Measurements from ENCODE around the gene COX6B2. TPM values are rescaled to one million over a fixed set of nuclear protein-coding genes. Genes with fewer than 3 reads are reported as not detected.
"Not testable (repeated sequence)": the region's sequence is repeated elsewhere in the genome, so short reads cannot be mapped to it uniquely, and the experiment has no call there.

COX6B2 gene
- 1 to 10 TPM; 3.1 to 7.4 TPM for total RNA-seq

DNA sequence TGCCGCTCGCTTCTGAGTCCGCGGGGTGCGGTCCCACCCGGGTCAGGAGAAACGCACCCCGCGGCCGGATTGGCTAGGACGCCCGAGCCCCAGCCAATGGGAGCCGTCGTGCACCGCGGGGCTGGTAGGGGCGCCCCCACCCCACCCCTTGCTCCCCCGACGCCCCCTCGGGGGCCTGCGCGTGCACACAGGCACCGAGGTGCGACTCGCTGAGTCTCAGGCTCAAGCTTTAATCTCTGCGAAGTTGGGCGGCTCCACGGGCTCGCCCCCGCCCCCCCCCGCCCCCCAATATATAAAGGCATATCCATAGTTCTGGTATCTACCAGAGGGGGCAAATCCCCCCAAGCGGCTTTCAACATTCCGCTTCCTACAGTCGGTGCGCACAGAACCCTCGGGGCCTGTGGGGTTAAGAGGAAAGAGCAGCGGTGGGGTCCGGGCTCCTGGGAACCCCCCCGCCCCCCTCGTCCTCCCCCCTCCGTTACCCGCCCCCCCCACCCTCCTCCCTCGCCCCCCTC lies at the start of gene COX6B2:
Gene COX6B2 (minus strand): TSS at position 22 of the 515 bp plus-strand sequence. CDS start 198 bp downstream, outside the sequence.
- Mint-ChIP-seq H3K27ac (no peak within 1 kb of the TSS), H3K4me1 (ENCODE audit: low read depth) (peaks cover 18% of the 10 kb centered on the region), H3K36me3 (ENCODE audit: insufficient read depth in 2 of 2) (no peaks in the 10 kb centered on the region), H3K27me3 (ENCODE audit: low read depth) (peaks cover 47% of the 10 kb centered on the region), H3K4me3 (peak within 1 kb of the TSS; percentile 83 to 86), H3K9me3 (no peaks in the 10 kb centered on the region)
- ATAC-seq (replicated peaks in 1 of 2) (peak; percentile 15 to 18), DNase-seq (no peak)

DNA sequence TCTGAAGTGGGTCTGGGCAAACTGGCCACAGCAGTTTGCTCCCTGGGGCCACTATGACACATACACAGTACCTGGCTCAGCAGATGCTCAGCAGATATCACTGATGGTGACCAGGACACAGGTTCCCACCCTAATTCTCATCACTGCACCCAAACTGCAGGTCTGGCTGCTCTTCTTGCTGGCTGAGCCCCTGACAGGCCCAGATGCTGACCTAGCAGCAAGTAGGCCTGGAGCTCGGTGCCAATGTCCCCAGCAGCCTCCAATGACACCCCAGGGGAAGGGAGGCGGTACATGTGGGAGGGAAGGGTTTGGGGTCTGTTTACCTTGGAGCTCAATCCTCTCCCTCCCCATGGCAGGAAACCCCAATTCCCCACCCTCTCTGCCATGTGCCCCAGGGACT lies 48.0 kb upstream of the COX6B2 start:
- ATAC-seq (replicated peaks in 1 of 2) = peak in 1 of 2 donors; percentile 1
- no peak for DNase-seq
- Mint-ChIP-seq H3K9me3 (no peaks in the 10 kb centered on the region), H3K4me3 (no peak overlapping the region), H3K27me3 (ENCODE audit: low read depth) (no peaks in the 10 kb centered on the region), H3K27ac (no peak overlapping the region), H3K4me1 (ENCODE audit: low read depth) (peaks cover 54% of the 10 kb centered on the region), H3K36me3 (ENCODE audit: insufficient read depth in 2 of 2) (peaks cover 19 to 25% of the 10 kb centered on the region in 2 donors)

DNA sequence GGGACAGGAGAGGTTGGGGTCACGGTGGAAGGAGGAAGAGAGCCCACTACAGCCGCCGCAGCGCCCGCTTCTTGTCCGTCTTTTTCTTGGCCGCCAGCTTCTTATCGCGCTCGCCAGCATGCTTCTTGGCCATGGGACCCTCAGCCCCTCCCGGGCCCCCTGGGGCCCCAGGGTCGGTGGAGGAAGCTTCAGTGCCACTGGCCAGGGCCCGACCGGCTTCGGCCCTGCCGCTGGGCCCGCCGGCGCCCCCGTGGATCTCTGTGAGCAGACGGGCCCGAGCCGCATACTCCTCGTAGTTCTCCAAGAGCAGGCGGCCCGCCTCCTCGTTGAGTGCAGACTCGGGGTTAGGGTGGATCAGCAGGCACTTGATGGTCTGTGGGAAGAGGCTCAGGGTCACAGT lies 46.9 kb upstream of the COX6B2 start:
- Mint-ChIP-seq H3K36me3 (ENCODE audit: insufficient read depth in 2 of 2) (peaks cover 15 to 20% of the 10 kb centered on the region in 2 donors), H3K4me1 (ENCODE audit: low read depth) (peaks cover 51% of the 10 kb centered on the region)
- H3K27me3 Mint-ChIP-seq (ENCODE audit: low read depth); H3K9me3 Mint-ChIP-seq; H3K27ac Mint-ChIP-seq; H3K4me3 Mint-ChIP-seq; ATAC-seq (replicated peaks in 1 of 2); DNase-seq: not testable (repeated sequence)

- H3K27me3 Mint-ChIP-seq (ENCODE audit: low read depth) = no peaks in the 10 kb centered on the region
- H3K4me1 Mint-ChIP-seq (ENCODE audit: low read depth) = peaks cover 42% of the 10 kb centered on the region
- no peak overlapping the region for H3K27ac Mint-ChIP-seq
- H3K36me3 Mint-ChIP-seq (ENCODE audit: insufficient read depth in 2 of 2) = peaks cover 7 to 11% of the 10 kb centered on the region in 2 donors
- DNase-seq (no peak), ATAC-seq (replicated peaks in 1 of 2) (peak in 1 of 2 donors; percentile 10)
- H3K4me3 Mint-ChIP-seq = no peak overlapping the region
- H3K9me3 Mint-ChIP-seq = no peaks in the 10 kb centered on the region
Observed at GRCh38 chr19:55400281-55401087, 46.0 kb upstream of the COX6B2 start.

- H3K4me3 Mint-ChIP-seq = peak overlapping the region; percentile 46 to 69
- H3K9me3 Mint-ChIP-seq = no peaks in the 10 kb centered on the region
- H3K27ac Mint-ChIP-seq = peak overlapping the region; percentile 56
- peaks cover 37% of the 10 kb centered on the region for H3K4me1 Mint-ChIP-seq (ENCODE audit: low read depth)
- H3K27me3 Mint-ChIP-seq (ENCODE audit: low read depth) = no peaks in the 10 kb centered on the region
- ATAC-seq (replicated peaks in 1 of 2) (peak; percentile 39 to 61), DNase-seq (no peak)
- peaks cover 7 to 9% of the 10 kb centered on the region in 2 donors for H3K36me3 Mint-ChIP-seq (ENCODE audit: insufficient read depth in 2 of 2)
Observed at GRCh38 chr19:55398200-55398925, 43.8 kb upstream of the COX6B2 start.

GRCh38 chr19:55392820-55393761 lies 38.6 kb upstream of the COX6B2 start:
- H3K27ac Mint-ChIP-seq = no peak overlapping the region
- peak in 1 of 2 donors; percentile 6 for ATAC-seq (replicated peaks in 1 of 2)
- no peaks in the 10 kb centered on the region for H3K27me3 Mint-ChIP-seq (ENCODE audit: low read depth)

DNA sequence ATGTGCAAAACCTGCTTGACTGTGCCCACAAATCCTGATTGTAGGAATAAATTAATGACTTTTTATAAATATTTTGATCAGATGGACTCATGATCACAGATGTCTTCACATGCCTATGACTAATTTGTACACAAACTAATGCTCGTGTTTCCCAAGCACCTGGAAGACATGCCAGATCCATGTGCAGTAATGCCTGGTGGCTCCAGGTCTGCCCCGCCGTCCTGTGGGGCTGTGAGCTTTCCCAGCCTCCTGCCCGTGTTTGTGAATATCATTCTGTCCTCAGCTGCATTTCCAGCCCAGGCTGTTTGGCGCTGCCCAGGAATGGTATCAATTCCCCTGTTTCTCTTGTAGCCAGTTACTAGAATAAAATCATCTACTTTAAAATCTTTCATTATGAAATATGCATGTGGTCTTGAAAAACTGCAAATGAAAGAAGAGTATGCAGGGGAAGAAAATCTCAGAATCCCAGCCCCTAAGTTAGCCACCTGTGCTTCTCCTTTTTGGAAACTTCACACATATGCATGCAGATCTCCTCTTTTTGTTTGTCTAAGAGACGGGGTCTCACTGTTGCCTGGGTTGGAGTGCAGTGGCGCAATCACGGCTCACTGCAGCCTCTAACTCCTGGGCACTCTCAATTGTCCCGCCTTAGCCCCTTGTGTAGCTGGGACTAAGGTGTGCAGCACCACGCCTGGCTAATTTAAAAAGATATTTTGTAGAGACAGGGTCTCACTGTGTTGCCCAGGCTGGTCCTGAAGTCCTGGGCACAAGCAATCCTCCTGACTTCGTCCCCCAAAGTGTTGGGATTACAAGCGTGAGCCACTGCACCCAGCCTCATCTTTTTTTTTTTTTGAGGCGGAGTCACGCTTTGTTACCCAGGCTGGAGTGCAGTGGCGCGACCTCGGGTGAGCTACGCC lies 37.4 kb upstream of the COX6B2 start:
- H3K4me3 Mint-ChIP-seq = no peak overlapping the region
- H3K9me3 Mint-ChIP-seq = no peaks in the 10 kb centered on the region
- no peak overlapping the region for H3K27ac Mint-ChIP-seq
- H3K36me3 Mint-ChIP-seq (ENCODE audit: insufficient read depth in 2 of 2) = peaks cover 8 to 20% of the 10 kb centered on the region in 2 donors
- ATAC-seq (replicated peaks in 1 of 2) = no peak
- no peak for DNase-seq
- H3K4me1 Mint-ChIP-seq (ENCODE audit: low read depth) = peaks cover 36% of the 10 kb centered on the region
- no peaks in the 10 kb centered on the region for H3K27me3 Mint-ChIP-seq (ENCODE audit: low read depth)

More at GRCh38 chr19:55392820-55393761, 38.6 kb upstream of the COX6B2 start:
- Mint-ChIP-seq H3K4me1 (ENCODE audit: low read depth) (peaks cover 30% of the 10 kb centered on the region), H3K36me3 (ENCODE audit: insufficient read depth in 2 of 2) (peaks cover 7 to 16% of the 10 kb centered on the region in 2 donors), H3K4me3 (no peak overlapping the region), H3K9me3 (no peaks in the 10 kb centered on the region)
- no peak for DNase-seq

- Mint-ChIP-seq H3K36me3 (ENCODE audit: insufficient read depth in 2 of 2) (peaks cover 12 to 27% of the 10 kb centered on the region in 2 donors), H3K27ac (no peak overlapping the region), H3K9me3 (no peaks in the 10 kb centered on the region), H3K4me3 (no peak overlapping the region), H3K4me1 (ENCODE audit: low read depth) (peaks cover 43% of the 10 kb centered on the region), H3K27me3 (ENCODE audit: low read depth) (no peaks in the 10 kb centered on the region)
- peak in 1 of 2 donors; percentile 10 for ATAC-seq (replicated peaks in 1 of 2)
- DNase-seq = no peak
Observed at GRCh38 chr19:55391191-55391670, 36.7 kb upstream of the COX6B2 start.

- no peak overlapping the region for H3K4me3 Mint-ChIP-seq
- H3K27me3 Mint-ChIP-seq (ENCODE audit: low read depth) = no peaks in the 10 kb centered on the region
- no peak overlapping the region for H3K27ac Mint-ChIP-seq
- H3K4me1 Mint-ChIP-seq (ENCODE audit: low read depth) = peaks cover 46% of the 10 kb centered on the region
- ATAC-seq (replicated peaks in 1 of 2) = no peak
- no peak for DNase-seq
- H3K36me3 Mint-ChIP-seq (ENCODE audit: insufficient read depth in 2 of 2) = peaks cover 15 to 32% of the 10 kb centered on the region in 2 donors
- no peaks in the 10 kb centered on the region for H3K9me3 Mint-ChIP-seq
Observed at GRCh38 chr19:55390461-55390880, 36.0 kb upstream of the COX6B2 start.

DNA sequence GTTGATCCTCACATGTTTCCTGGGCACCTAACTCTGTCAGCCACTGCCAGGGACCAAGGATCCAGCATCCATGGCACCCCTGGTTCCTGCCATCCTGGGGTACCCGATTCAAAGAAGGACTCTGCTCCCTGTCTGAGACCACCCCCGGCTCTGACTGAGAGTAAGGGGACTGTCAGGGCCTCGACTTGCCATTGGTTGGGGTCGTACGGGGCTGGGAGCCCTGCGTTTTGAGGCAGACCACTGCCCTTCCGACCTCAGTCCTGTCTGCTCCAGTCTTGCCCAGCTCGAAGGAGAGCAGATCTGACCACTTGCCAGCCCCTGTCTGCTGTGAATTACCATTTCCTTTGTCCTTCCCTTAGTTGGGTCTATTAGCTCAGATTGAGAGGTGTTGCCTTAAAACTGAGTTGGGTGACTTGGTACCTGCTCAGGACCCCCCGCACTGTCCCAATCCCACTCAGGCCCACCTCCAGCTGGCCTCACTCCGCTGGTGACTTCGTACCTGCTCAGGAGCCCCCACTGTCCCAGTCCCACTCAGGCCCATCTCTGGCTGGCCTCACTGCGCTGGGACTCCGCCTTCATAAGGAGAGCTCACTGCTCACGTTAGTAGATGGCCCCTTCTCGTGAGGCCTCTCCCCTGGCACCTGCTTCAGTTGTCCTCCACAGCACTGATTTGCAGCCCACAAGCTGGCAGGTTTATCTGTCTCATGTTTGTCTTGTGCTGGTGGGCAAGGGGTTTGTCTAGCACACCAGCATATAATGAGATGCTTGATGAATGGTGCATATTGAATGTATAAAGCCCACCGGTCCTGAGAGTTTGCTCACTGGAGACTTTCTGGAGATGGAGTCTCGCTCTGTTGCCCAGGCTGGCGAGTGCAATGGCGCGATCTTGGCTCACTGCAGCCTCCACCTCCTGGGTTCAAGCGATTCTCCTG lies 35.1 kb upstream of the COX6B2 start:
- Mint-ChIP-seq H3K9me3 (no peaks in the 10 kb centered on the region), H3K4me3 (peak overlapping the region in 1 of 2 donors; percentile 55), H3K4me1 (ENCODE audit: low read depth) (peaks cover 50% of the 10 kb centered on the region), H3K27ac (peak overlapping the region; percentile 92), H3K27me3 (ENCODE audit: low read depth) (no peaks in the 10 kb centered on the region), H3K36me3 (ENCODE audit: insufficient read depth in 2 of 2) (peaks cover 15 to 32% of the 10 kb centered on the region in 2 donors)
- DNase-seq (no peak), ATAC-seq (replicated peaks in 1 of 2) (no peak)

Measured in activated T-cell treated with anti-CD3 and anti-CD28 coated beads, Interleukin-2, amount 50 U/mL, for 72 hours (primary cell).